Sigmoid colon (tissue), 7 donors: ENCODE results near the gene NUMB. TPM values are rescaled to one million over a fixed set of nuclear protein-coding genes. Genes with fewer than 3 reads are reported as not detected.
"Not testable (repeated sequence)": the region's sequence is repeated elsewhere in the genome, so short reads cannot be mapped to it uniquely, and the experiment has no call there.

Experiments
- DNase-seq: peaks from one replicate; pipeline ENCODE4 v3.0.0-alpha.2; 2019
- H3K27ac ChIP-seq, 4 donors: fragments of 200-600 bp; sonication (generic); one replicate each; pipeline ENCODE4 v1.5.1; 2016 to 2019; ENCODE audit warnings: mild to moderate bottlenecking in 1 of 4
- H3K27me3 ChIP-seq, 3 donors: fragments of 200-600 bp; sonication (generic); one replicate each; pipeline ENCODE4 v1.5.1; 2019; ENCODE audit warnings: mild to moderate bottlenecking in 1 of 3
- H3K36me3 ChIP-seq, 4 donors: fragments of 200-600 bp; sonication (generic); one replicate each; pipeline ENCODE4 v1.5.1; 2016 to 2019
- H3K4me1 ChIP-seq, 4 donors: fragments of 200-600 bp; sonication (generic); one replicate each; pipeline ENCODE4 v1.5.1; 2017 to 2019
- H3K4me3 ChIP-seq, 4 donors: fragments of 200-600 bp; sonication (generic); one replicate each; pipeline ENCODE4 v1.5.1; 2017 to 2019; ENCODE audit warnings: mild to moderate bottlenecking in 2 of 4, moderate library complexity in 1 of 4
- H3K9me3 ChIP-seq, 4 donors: fragments of 200-600 bp in 3 of 4; sonication (generic) in 3 of 4; one replicate each; pipeline versions ENCODE4 v1.5.1 to v1.6.1; 2013 to 2019
- CTCF ChIP-seq, 4 experiments: fragments of 450-650 bp in 3 of 4; fragments of 200-600 bp in 1 of 4; IDR thresholded peaks; one replicate each; pipeline ENCODE4 v1.5.1; 2016 to 2019; ENCODE audit warnings: antibody characterized with exemption in 4 of 4, mild to moderate bottlenecking in 3 of 4, moderate library complexity in 2 of 4
- EP300 ChIP-seq, 4 donors: sonication (generic); formaldehyde crosslinking; IDR thresholded peaks; one replicate each; pipeline ENCODE4 v1.6.1; 2017; ENCODE audit warnings: antibody characterized with exemption in 4 of 4
- POLR2A ChIP-seq, 2 donors: fragments of 450-650 bp; IDR thresholded peaks; one replicate each; pipeline ENCODE4 v1.6.1; 2016; ENCODE audit warnings: antibody characterized with exemption in 2 of 2, mild to moderate bottlenecking in 2 of 2, moderate library complexity in 2 of 2
- POLR2AphosphoS5 ChIP-seq, 4 donors: sonication (generic); formaldehyde crosslinking; IDR thresholded peaks; one replicate each; pipeline ENCODE4 v1.6.1; 2017; ENCODE audit warnings: antibody characterized with exemption in 4 of 4
- WGBS, 2 donors: extraction: QIAGEN DNeasy Blood & Tissue Kit; methylation state at CpG; one replicate each; pipeline ENCODE4 v1.1.7; 2013; 5-methylcytosine and 5-hydroxymethylcytosine counted together
- intact Hi-C: fragments of 100-400 bp; cut with DNase I; formaldehyde crosslinking; loops from one replicate; pipeline ENCODE4 v1.15.1; 2023
- polyA plus RNA-seq, 3 donors: library from polyadenylated mRNA; stranded (reverse); fragments of 200-250 nt; gene quantifications; one replicate each; pipeline ENCODE4 v1.2.3, GENCODE V29; 2013
- total RNA-seq, 4 donors: library from RNA; depleted of rRNA; stranded (reverse); fragments of >200 nt; gene quantifications; one replicate each; pipeline ENCODE4 v1.1.0, GENCODE V29; 2016
- donor health status: healthy with polysubstance abuse.
- donor health status: Bipolar disorder and iron deficiency.
- donor health status: healthy.

NUMB gene
- total and polyA plus RNA-seq, 7 donors: 37.6 to 80.3 (median 53.4) TPM

GRCh38 chr14:73359445-73359844, 98.9 kb downstream of the NUMB start:
- Histone ChIP-seq H3K27me3 (no peaks in the 10 kb centered on the region), H3K27ac (no peak overlapping the region), H3K4me3 (no peak overlapping the region), H3K4me1 (no peaks in the 10 kb centered on the region), H3K9me3 (no peaks in the 10 kb centered on the region), H3K36me3 (peaks cover 0 to 18% (median 0%) of the 10 kb centered on the region in 4 donors)
- intact Hi-C loops: no loop called here
- TF ChIP-seq EP300 (IDR thresholded peaks at IDR 0.05) (no peak), POLR2AphosphoS5 (IDR thresholded peaks at IDR 0.05) (no peak), CTCF (IDR thresholded peaks at IDR 0.05) (no peak), POLR2A (IDR thresholded peaks at IDR 0.05) (no peak)
- DNase-seq: no peak

GRCh38 chr14:73358187-73358586, 100.2 kb downstream of the NUMB start:
- H3K9me3 ChIP-seq: no peaks in the 10 kb centered on the region
- H3K27ac ChIP-seq: no peak overlapping the region
- TF ChIP-seq POLR2A (IDR thresholded peaks at IDR 0.05): no peak
- TF ChIP-seq CTCF (IDR thresholded peaks at IDR 0.05): no peak
- no peak for TF ChIP-seq POLR2AphosphoS5 (IDR thresholded peaks at IDR 0.05)
- H3K36me3 ChIP-seq: peaks cover 0 to 29% (median 4%) of the 10 kb centered on the region in 4 donors
- 21 to 78% methylated on average over 1 of the region's 1 CpG for WGBS, 2 donors
- H3K27me3 ChIP-seq: no peaks in the 10 kb centered on the region
- H3K4me1 ChIP-seq: no peaks in the 10 kb centered on the region
- no peak overlapping the region for H3K4me3 ChIP-seq
- intact Hi-C loops: no loop called here
- no peak for DNase-seq

GRCh38 chr14:73349091-73349490, 109.3 kb downstream of the NUMB start:
- H3K36me3 ChIP-seq: peaks cover 0 to 11% (median 4%) of the 10 kb centered on the region in 4 donors
- H3K27ac ChIP-seq, H3K9me3 ChIP-seq, DNase-seq, H3K4me1 ChIP-seq, H3K27me3 ChIP-seq, H3K4me3 ChIP-seq, intact Hi-C loops: not testable (repeated sequence)
- 97 to 98% methylated on average over 3 of the region's 3 CpGs for WGBS, 2 donors

GRCh38 chr14:73344319-73344718, 114.0 kb downstream of the NUMB start:
- no peaks in the 10 kb centered on the region for H3K9me3 ChIP-seq
- H3K27ac ChIP-seq: no peak overlapping the region
- DNase-seq: no peak
- intact Hi-C loops: no loop called here
- no peaks in the 10 kb centered on the region for H3K36me3 ChIP-seq
- H3K4me1 ChIP-seq: peaks cover 0 to 15% (median 6%) of the 10 kb centered on the region in 4 donors
- TF ChIP-seq EP300 (IDR thresholded peaks at IDR 0.05) (no peak), POLR2A (IDR thresholded peaks at IDR 0.05) (no peak), CTCF (IDR thresholded peaks at IDR 0.05) (no peak), POLR2AphosphoS5 (IDR thresholded peaks at IDR 0.05) (no peak)
- no peaks in the 10 kb centered on the region for H3K27me3 ChIP-seq
- no peak overlapping the region for H3K4me3 ChIP-seq
- 86 to 90% methylated on average over 1 of the region's 1 CpG for WGBS, 2 donors

GRCh38 chr14:73342670-73343069, 115.7 kb downstream of the NUMB start:
- Histone ChIP-seq H3K4me3 (no peak overlapping the region), H3K9me3 (no peaks in the 10 kb centered on the region), H3K27me3 (no peaks in the 10 kb centered on the region), H3K36me3 (no peaks in the 10 kb centered on the region), H3K4me1 (peaks cover 0 to 15% (median 6%) of the 10 kb centered on the region in 4 donors), H3K27ac (no peak overlapping the region)
- DNase-seq: no peak
- intact Hi-C loops: no loop called here
- 63 to 84% methylated on average over 5 of the region's 5 CpGs for WGBS, 2 donors
- TF ChIP-seq POLR2AphosphoS5 (IDR thresholded peaks at IDR 0.05) (no peak), EP300 (IDR thresholded peaks at IDR 0.05) (no peak), CTCF (IDR thresholded peaks at IDR 0.05) (no peak), POLR2A (IDR thresholded peaks at IDR 0.05) (no peak)
